Bronchial epithelial cell (primary cell): Measurements from ENCODE around the gene SLC12A9. TPM values are rescaled to one million over a fixed set of nuclear protein-coding genes. Genes with fewer than 3 reads are reported as not detected.

ENCODE experiments used
- DNase-seq: peaks from one replicate; pipeline ENCODE4 v3.0.0-alpha.2; 2010; ENCODE audit warnings: low read depth
- FAIRE-seq: peaks from 2 replicates; lab custom pipeline; 2011; peaks lifted over from hg19 to GRCh38; lab: Jason Lieb, UNC
- H3K27me3 ChIP-seq: 2 replicates; pipeline ENCODE4 v1.5.1; 2011; ENCODE audit warnings: low read length; ENCODE audit not compliant: control insufficient read depth, insufficient read depth
- H3K36me3 ChIP-seq: 2 replicates; pipeline ENCODE4 v1.5.1; 2011; ENCODE audit warnings: low read length; ENCODE audit not compliant: control insufficient read depth, insufficient read depth
- H3K4me3 ChIP-seq: 2 replicates; pipeline ENCODE4 v1.5.1; 2011; ENCODE audit warnings: mild to moderate bottlenecking, low read depth, low read length, control low read depth
- total RNA-seq: library from RNA; depleted of rRNA; stranded (reverse); fragments of >200 nt; gene quantifications from 2 replicates; pipeline ENCODE4 v1.2.1, GENCODE V29; 2014
- TF ChIP-seq, protein P1 (sequence below): IDR thresholded peaks from 2 replicates; pipeline ENCODE4 v1.5.1; 2011; ENCODE audit warnings: mild to moderate bottlenecking, moderate library complexity, low read length, control low read depth, inconsistent platforms; ENCODE audit not compliant: insufficient read depth, severe bottlenecking

SLC12A9 gene
- total RNA-seq, 1 donor from 2014 or later: 7.6 TPM

DNA sequence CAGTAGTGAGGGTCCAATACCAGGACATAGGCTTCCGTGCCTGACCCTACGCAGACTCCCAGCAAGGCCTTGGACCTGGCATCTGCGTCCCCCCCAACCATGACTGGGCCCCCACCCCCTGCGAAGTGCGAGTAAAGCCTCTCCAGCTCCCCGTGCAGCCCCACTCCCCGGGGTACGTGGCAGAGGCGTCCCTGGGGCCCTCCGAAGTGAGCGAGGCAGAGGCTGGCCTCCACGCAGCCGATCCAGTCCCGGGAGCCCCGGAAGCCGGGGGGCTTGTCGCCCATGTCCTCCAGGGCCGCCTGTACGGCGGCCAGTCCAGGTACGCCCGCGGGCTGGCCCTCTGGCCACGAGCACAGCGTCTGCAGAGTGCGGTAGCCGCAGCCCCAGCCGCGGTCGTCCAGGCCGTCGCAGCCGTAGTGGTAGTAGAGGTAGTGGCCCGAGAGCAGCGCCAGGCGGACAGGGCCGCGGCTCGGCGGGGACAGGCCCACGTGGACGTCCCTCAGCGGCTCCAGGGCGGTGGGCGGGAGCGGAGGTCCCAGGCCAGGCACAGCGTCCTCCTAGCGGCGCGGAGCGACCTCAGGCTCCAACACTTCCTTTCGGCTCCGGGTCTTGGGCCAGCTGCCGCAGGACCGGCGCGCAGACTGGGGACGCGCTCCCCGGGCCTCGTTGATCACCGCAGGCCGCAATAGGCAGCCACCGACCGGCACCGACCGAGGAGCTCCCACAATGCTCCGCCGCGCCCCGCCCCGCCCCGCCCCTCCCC, 36.7 kb downstream of the SLC12A9 start, which contains the start of gene UFSP1:
UFSP1 (minus strand) TSS at position 728 of the 763 bp plus-strand sequence; CDS start at position 284, 444 bp downstream.
- FAIRE-seq (no peak), DNase-seq (no peak)
- Histone ChIP-seq H3K4me3 (peak within 1 kb of the TSS; percentile 83), H3K36me3 (peaks cover 23% of the 10 kb centered on the region), H3K27me3 (no peaks in the 10 kb centered on the region)
- TF ChIP-seq, protein P1, sequence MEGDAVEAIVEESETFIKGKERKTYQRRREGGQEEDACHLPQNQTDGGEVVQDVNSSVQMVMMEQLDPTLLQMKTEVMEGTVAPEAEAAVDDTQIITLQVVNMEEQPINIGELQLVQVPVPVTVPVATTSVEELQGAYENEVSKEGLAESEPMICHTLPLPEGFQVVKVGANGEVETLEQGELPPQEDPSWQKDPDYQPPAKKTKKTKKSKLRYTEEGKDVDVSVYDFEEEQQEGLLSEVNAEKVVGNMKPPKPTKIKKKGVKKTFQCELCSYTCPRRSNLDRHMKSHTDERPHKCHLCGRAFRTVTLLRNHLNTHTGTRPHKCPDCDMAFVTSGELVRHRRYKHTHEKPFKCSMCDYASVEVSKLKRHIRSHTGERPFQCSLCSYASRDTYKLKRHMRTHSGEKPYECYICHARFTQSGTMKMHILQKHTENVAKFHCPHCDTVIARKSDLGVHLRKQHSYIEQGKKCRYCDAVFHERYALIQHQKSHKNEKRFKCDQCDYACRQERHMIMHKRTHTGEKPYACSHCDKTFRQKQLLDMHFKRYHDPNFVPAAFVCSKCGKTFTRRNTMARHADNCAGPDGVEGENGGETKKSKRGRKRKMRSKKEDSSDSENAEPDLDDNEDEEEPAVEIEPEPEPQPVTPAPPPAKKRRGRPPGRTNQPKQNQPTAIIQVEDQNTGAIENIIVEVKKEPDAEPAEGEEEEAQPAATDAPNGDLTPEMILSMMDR: no peak

DNA sequence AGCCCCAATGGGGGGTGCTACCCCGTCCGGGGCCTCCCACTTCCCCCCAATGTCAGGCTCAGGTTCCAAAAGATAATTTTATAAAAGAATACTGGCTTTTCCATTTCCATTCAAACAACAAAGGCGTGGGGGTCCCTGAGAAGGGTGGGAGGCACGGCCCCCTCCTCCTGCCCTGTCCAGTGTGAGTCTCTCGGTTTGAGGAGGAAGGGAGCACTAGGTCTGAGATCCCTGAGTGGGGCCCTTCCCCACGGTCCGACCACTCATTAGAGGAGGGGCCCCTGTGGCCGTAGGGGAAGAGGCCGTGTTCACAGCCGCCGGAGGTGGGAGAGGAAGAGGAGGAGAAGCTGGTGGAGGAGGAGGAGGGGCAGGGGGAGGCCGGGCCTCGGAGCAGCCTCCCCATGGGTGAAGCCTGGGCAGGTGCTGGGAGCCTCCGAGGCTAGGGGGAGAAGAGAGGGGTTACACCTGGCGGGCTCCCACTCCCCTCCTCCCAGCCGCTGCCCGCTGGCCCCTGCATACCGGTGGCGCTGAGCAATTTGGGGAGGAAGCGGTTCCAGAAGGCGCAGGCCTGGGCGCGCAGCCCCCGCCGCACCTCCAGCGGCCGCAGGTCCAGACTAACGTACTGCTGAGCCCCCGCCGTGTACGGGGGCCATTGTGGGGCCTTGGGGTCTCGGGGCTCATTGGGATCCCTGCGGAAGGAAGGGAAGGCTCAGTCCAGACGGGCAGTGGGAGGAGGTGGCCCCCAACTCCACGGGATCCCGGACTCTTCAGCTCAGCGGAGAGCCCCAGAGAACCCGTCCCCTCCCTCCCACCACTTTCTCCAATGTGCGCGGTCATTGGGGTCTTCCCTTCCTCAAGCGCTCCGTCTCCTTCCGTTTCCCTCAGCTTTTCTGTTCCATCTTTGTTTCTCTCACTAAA, 38.4 kb downstream of the SLC12A9 start:
- peak overlapping the region; percentile 51 for H3K4me3 ChIP-seq
- TF ChIP-seq, protein P1: no peak
- H3K36me3 ChIP-seq: peaks cover 13% of the 10 kb centered on the region
- peaks cover under 1% of the 10 kb centered on the region for H3K27me3 ChIP-seq
- FAIRE-seq (no peak), DNase-seq (no peak)

DNA sequence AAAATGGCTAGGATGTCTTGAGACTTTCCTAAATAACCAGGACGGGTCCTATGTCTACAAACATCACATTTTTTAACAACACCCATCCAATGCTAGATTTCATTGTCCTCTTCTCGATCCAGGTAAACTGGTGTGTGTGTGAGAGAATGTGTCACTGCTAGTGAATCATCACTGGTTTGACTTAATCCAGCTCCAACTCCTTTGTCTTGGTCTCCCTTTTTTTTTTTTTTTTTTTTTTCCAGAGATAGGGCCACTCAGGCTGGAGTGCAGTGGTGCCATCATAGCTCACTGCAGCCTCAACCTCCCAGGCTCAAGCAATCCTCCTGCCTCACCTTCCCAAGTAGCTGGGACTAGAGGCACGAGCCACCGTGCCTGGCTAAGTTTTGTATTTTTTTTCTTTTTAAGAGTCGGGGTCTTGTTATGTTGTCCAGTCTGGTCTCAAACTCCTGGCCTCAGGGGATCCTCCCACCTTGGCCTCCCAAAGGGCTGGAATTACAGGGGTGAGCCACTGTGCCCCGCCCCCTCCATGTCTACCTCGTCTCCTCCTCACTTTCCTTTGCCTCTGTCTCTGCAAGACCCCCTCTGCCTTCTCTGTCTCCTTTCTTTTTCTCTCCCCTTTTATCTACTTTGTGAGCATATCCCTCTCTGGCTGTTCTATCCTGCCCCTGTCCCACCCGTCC, 39.2 kb downstream of the SLC12A9 start:
- peak overlapping the region; percentile 51 for H3K4me3 ChIP-seq
- peak; percentile 93 for DNase-seq
- H3K27me3 ChIP-seq: peaks cover 7% of the 10 kb centered on the region
- peaks cover 11% of the 10 kb centered on the region for H3K36me3 ChIP-seq
- FAIRE-seq: no peak
- TF ChIP-seq, protein P1: no peak

DNA sequence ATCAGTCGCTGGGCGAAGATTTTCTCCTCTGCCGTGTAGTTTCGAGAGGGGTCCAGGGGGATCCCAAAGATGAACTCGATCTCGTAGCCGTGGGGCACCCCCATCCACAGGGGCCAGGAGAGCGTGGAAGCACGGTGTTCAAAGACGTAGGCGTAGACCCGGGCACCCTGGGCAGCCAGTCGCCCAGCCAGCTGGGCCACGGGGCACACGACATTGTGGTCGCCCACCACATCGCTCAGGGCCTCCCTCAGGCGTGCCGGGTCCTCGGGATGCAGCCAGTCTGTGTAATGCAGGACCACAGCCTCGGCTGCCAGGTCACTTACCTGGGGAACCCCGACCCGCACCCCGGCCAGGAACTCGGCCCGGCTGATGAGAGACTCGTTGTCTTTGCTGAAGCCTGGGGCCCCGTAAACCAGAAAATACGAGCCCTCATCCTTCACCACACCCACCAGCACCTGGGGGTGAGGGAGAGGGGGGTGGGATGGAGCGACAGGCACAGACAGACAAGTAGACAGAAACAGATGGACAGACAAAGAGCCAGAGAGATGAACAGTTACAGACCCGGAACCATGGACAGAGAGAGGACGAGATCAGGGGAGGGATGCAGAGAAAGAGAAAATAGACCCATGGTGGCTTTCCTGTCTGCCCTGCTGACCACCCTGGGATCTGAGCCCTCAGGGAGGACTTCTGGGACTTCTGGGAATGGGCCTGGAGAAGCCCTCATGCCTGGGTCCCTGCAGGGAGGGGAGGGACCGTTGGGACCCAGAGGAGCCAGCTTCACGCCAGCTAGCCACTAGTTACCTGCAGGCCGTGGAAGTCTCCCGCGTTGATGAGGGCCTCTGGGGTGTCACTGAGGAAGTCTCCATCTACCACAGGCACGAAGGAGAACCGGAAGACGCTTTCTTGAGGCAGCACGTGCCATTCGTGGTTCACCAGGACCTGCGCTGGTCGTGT, 40.1 kb downstream of the SLC12A9 start:
- Histone ChIP-seq H3K36me3 (peaks cover 4% of the 10 kb centered on the region), H3K27me3 (peaks cover 8% of the 10 kb centered on the region), H3K4me3 (no peak overlapping the region)
- TF ChIP-seq, protein P1: no peak
- peak; percentile 13 for FAIRE-seq
- DNase-seq: no peak
